Neural crest cell (in vitro differentiated cells): ENCODE measurements around the gene SPRTN. TPM values are rescaled to one million over a fixed set of nuclear protein-coding genes. Genes with fewer than 3 reads are reported as not detected.

ENCODE experiments used
- DNase-seq: peaks from one replicate; pipeline ENCODE4 v3.0.0; 2021; ENCODE audit warnings: low read depth, mixed read lengths, low spot score
- H3K27ac Mint-ChIP-seq: one replicate; pipeline ENCODE4 v1.8.0; 2021; ENCODE audit warnings: mild to moderate bottlenecking, mixed read lengths; ENCODE audit not compliant: unreplicated experiment
- H3K27me3 Mint-ChIP-seq: 2 replicates; pipeline ENCODE4 v1.8.0; 2021; ENCODE audit warnings: low read depth, mild to moderate bottlenecking, mixed read lengths
- H3K36me3 Mint-ChIP-seq: 2 replicates; pipeline ENCODE4 v1.8.0; 2021; ENCODE audit warnings: low read depth, mild to moderate bottlenecking, mixed read lengths
- H3K4me1 Mint-ChIP-seq: 2 replicates; pipeline ENCODE4 v1.8.0; 2021; ENCODE audit warnings: mixed read lengths
- H3K4me3 Mint-ChIP-seq: one replicate; pipeline ENCODE4 v1.8.0; 2021; ENCODE audit warnings: mild to moderate bottlenecking, mixed read lengths
- H3K9me3 Mint-ChIP-seq: 2 replicates; pipeline ENCODE4 v1.8.0; 2021; ENCODE audit warnings: mixed read lengths
- total RNA-seq: library from RNA; stranded (reverse); gene quantifications from 2 replicates; pipeline ENCODE4 v1.2.1, GENCODE V29; 2021
- TF ChIP-seq, protein P1 (sequence below): fragments of 200-600 bp; sonication (generic); conservative IDR thresholded peaks from 2 replicates; pipeline ENCODE4 v1.5.0; 2021; ENCODE audit warnings: antibody characterized with exemption, mild to moderate bottlenecking

The SPRTN gene
- total RNA-seq, 1 donor from 2014 or later: 17.2 TPM

DNA sequence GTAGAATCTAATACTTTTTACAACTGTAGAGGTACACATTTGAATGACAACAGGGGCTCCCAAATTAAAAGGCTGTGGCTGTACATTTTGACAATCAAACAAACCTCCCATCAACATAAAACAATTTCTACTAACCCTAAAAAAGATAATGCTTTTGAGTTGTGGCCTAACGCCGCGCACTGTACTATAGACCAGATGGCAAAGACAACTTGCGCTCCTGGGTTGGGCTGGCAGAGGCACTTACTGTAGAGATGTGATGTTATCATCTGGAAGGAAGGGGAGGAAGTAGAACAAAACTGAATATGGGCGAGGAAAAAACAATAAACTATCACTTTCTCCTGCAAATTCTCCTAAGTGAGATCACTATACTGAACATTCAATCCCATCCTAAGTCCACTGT is 26.1 kb downstream of the SPRTN start:
- H3K4me3 Mint-ChIP-seq: no peak overlapping the region
- no peaks in the 10 kb centered on the region for H3K27me3 Mint-ChIP-seq
- no peaks in the 10 kb centered on the region for H3K36me3 Mint-ChIP-seq
- H3K4me1 Mint-ChIP-seq: peaks cover 3% of the 10 kb centered on the region
- DNase-seq: no peak
- H3K27ac Mint-ChIP-seq: no peak overlapping the region
- H3K9me3 Mint-ChIP-seq: no peaks in the 10 kb centered on the region
- TF ChIP-seq, protein P1, sequence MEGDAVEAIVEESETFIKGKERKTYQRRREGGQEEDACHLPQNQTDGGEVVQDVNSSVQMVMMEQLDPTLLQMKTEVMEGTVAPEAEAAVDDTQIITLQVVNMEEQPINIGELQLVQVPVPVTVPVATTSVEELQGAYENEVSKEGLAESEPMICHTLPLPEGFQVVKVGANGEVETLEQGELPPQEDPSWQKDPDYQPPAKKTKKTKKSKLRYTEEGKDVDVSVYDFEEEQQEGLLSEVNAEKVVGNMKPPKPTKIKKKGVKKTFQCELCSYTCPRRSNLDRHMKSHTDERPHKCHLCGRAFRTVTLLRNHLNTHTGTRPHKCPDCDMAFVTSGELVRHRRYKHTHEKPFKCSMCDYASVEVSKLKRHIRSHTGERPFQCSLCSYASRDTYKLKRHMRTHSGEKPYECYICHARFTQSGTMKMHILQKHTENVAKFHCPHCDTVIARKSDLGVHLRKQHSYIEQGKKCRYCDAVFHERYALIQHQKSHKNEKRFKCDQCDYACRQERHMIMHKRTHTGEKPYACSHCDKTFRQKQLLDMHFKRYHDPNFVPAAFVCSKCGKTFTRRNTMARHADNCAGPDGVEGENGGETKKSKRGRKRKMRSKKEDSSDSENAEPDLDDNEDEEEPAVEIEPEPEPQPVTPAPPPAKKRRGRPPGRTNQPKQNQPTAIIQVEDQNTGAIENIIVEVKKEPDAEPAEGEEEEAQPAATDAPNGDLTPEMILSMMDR: no peak

DNA sequence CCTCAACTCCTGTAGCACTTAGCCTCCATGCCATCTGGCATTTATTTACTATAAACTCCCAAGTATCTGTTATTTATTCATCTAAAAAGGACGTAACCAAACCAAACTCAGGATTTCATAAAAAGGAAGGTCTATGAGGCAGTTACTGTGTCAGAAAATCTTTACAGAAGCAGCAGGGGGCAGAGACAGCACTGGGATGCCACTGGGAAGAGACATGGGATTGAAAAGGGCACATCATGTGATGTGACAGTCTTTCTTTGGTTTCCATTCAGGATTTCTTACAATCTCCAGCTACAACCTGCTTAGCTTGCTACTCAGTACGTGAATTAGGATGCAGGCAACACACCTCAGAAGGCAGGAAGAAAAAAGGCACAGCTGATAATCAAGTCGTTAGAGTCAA is 31.2 kb downstream of the SPRTN start:
- no peak overlapping the region for H3K4me3 Mint-ChIP-seq
- H3K27me3 Mint-ChIP-seq: no peaks in the 10 kb centered on the region
- TF ChIP-seq, protein P1: no peak
- H3K4me1 Mint-ChIP-seq: peaks cover 7% of the 10 kb centered on the region
- H3K36me3 Mint-ChIP-seq: no peaks in the 10 kb centered on the region
- no peak overlapping the region for H3K27ac Mint-ChIP-seq
- DNase-seq: no peak
- H3K9me3 Mint-ChIP-seq: no peaks in the 10 kb centered on the region

DNA sequence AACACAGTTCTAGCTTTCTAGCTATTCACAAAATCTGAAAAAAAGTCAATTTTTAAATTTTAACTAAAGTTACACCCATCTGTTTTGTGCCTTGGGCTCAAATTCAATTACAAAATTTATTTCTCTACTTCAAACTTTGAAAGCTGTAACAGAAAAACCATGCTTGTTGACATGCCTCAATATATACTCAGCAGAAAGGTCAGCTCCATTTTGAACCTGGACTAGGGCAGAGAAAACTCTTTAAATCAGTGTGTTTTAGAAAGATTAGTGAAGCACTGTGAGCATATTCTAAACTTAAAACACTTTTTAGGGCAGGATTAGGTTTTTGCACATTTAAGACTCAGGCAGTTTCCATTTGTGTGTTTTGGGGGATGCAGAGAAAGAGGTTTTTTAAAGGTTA is 34.4 kb downstream of the SPRTN start:
- H3K36me3 Mint-ChIP-seq: no peaks in the 10 kb centered on the region
- H3K27me3 Mint-ChIP-seq: no peaks in the 10 kb centered on the region
- TF ChIP-seq, protein P1: no peak
- DNase-seq: no peak
- H3K4me3 Mint-ChIP-seq: no peak overlapping the region
- peaks cover 7% of the 10 kb centered on the region for H3K4me1 Mint-ChIP-seq
- no peak overlapping the region for H3K27ac Mint-ChIP-seq
- H3K9me3 Mint-ChIP-seq: no peaks in the 10 kb centered on the region

DNA sequence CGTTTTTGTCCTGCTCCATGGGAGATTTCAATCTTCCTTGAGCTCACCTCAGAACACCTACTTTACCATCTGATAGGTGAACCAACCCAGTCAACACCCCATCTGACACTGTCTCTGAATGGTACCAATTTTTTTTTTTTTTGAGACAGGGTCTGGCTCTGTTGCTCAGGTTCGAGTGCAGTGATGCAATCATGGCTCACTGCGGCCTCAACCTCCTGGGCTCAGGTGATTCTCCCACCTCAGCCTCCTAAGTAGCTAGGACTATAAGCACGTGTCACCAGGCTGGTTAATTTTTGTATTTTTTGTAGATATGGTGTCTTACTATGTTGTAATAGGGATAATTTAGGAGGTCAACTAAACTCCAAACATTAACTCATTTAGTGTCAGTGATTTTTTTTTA is 36.3 kb downstream of the SPRTN start:
- TF ChIP-seq, protein P1: no peak
- no peak for DNase-seq

DNA sequence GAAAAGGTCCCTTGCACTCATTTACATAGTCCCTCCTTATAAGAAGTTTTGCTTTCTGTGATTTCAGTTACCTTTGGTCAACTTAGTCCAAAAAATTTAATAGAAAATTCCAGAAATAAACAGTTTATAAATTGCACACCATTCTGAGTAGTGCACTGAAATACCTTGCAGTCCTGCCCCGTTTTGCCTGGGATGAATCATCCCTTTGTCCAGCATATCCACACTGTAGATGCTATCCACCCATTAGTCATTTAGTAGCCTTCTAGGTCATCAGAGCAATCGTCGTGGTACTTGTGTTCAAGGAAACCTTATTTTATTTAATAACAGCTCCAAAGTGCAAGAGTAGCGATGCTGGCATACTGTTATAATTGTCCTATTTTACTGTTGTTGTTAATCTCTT is 38.0 kb downstream of the SPRTN start:
- Mint-ChIP-seq H3K9me3 (no peaks in the 10 kb centered on the region), H3K4me1 (peaks cover 4% of the 10 kb centered on the region), H3K4me3 (no peak overlapping the region), H3K27me3 (no peaks in the 10 kb centered on the region), H3K27ac (no peak overlapping the region), H3K36me3 (no peaks in the 10 kb centered on the region)
- TF ChIP-seq, protein P1: no peak
- no peak for DNase-seq

More for the DNA sequence above, 36.3 kb downstream of the SPRTN start:
- no peak overlapping the region for H3K27ac Mint-ChIP-seq
- no peak overlapping the region for H3K4me3 Mint-ChIP-seq
- peaks cover 2% of the 10 kb centered on the region for H3K4me1 Mint-ChIP-seq
- H3K27me3 Mint-ChIP-seq: no peaks in the 10 kb centered on the region
- no peaks in the 10 kb centered on the region for H3K9me3 Mint-ChIP-seq
- no peaks in the 10 kb centered on the region for H3K36me3 Mint-ChIP-seq
